HG03520 (cell line): ENCODE data around the gene TTC39B.

Source experiments
- ATAC-seq: cut with Tn5 transposase; IDR thresholded peaks from one replicate; pipeline ENCODE4 v1.9.1; 2021; ENCODE audit warnings: mild to moderate bottlenecking, moderate library complexity; ENCODE audit not compliant: unreplicated experiment

TTC39B gene

GRCh38 chr9:15231788-15232635 lies 75.0 kb downstream of the TTC39B start:
- ATAC-seq, result peak; percentile 72

GRCh38 chr9:15229409-15229808 lies 77.6 kb downstream of the TTC39B start:
- no peak for ATAC-seq

GRCh38 chr9:15227491-15227890 lies 79.5 kb downstream of the TTC39B start:
- ATAC-seq, result no peak

- ATAC-seq, result no peak
Observed at GRCh38 chr9:15225564-15226126, 81.4 kb downstream of the TTC39B start.

GRCh38 chr9:15222313-15222712 lies 84.7 kb downstream of the TTC39B start:
- ATAC-seq, result no peak

- no peak for ATAC-seq
Observed at GRCh38 chr9:15221746-15222145, 85.3 kb downstream of the TTC39B start.

GRCh38 chr9:15220658-15221318 lies 86.2 kb downstream of the TTC39B start:
- no peak for ATAC-seq

- ATAC-seq, result no peak
Observed at GRCh38 chr9:15219546-15219945, 87.5 kb downstream of the TTC39B start.

GRCh38 chr9:15218994-15219393 lies 88.0 kb downstream of the TTC39B start:
- ATAC-seq, result no peak

- ATAC-seq, result no peak
Observed at GRCh38 chr9:15213249-15213648, 93.8 kb downstream of the TTC39B start.

GRCh38 chr9:15211815-15212495 lies 95.1 kb downstream of the TTC39B start:
- ATAC-seq, result no peak

- peak; percentile 69 for ATAC-seq
Observed at GRCh38 chr9:15211160-15211814, 95.7 kb downstream of the TTC39B start.

GRCh38 chr9:15206903-15207696 lies 99.9 kb downstream of the TTC39B start:
- no peak for ATAC-seq

GRCh38 chr9:15205632-15206420 lies 101.2 kb downstream of the TTC39B start:
- no peak for ATAC-seq

GRCh38 chr9:15203581-15203980 lies 103.4 kb downstream of the TTC39B start:
- ATAC-seq, result no peak

GRCh38 chr9:15200111-15200510 lies 106.9 kb downstream of the TTC39B start:
- ATAC-seq, result no peak

GRCh38 chr9:15192856-15193255 lies 114.2 kb downstream of the TTC39B start:
- no peak for ATAC-seq

- ATAC-seq, result no peak
Observed at GRCh38 chr9:15191378-15191777, 115.6 kb downstream of the TTC39B start.

GRCh38 chr9:15189481-15189880 lies 117.5 kb downstream of the TTC39B start:
- no peak for ATAC-seq
